Immature natural killer cell (primary cell): ENCODE data around the gene RAC2. TPM values are rescaled to one million over a fixed set of nuclear protein-coding genes. Genes with fewer than 3 reads are reported as not detected.
"Not testable (repeated sequence)": the region's sequence is repeated elsewhere in the genome, so short reads cannot be mapped to it uniquely, and the experiment has no call there.

Experiments used
- DNase-seq, 3 donors: peaks; one replicate each; pipeline ENCODE4 v3.0.0; 2022; ENCODE audit warnings: mixed read lengths in 1 of 3
- H3K27ac Mint-ChIP-seq, 6 donors: one replicate each; pipeline ENCODE4 v1.8.0; 2020; ENCODE audit warnings: mixed read lengths in 6 of 6, mild to moderate bottlenecking in 5 of 6, inconsistent platforms in 4 of 6, moderate library complexity in 3 of 6
- H3K27me3 Mint-ChIP-seq, 3 donors: one replicate each; pipeline ENCODE4 v1.8.0; 2020 to 2021; ENCODE audit warnings: low read depth in 3 of 3, mild to moderate bottlenecking in 3 of 3, mixed read lengths in 3 of 3, moderate library complexity in 3 of 3, inconsistent platforms in 1 of 3
- H3K36me3 Mint-ChIP-seq, 3 donors: one replicate each; pipeline ENCODE4 v1.8.0; 2020; ENCODE audit warnings: mixed read lengths in 3 of 3, inconsistent platforms in 2 of 3, mild to moderate bottlenecking in 2 of 3
- H3K4me1 Mint-ChIP-seq, 2 donors: one replicate each; pipeline ENCODE4 v1.8.0; 2020; ENCODE audit warnings: inconsistent platforms in 2 of 2, mild to moderate bottlenecking in 2 of 2, mixed read lengths in 2 of 2, moderate library complexity in 1 of 2
- H3K4me3 Mint-ChIP-seq, 5 donors: one replicate each; pipeline ENCODE4 v1.8.0; 2020; ENCODE audit warnings: mild to moderate bottlenecking in 5 of 5, mixed read lengths in 5 of 5, inconsistent platforms in 3 of 5, moderate library complexity in 3 of 5
- H3K9me3 Mint-ChIP-seq, 6 donors: one replicate each; pipeline ENCODE4 v1.8.0; 2020; ENCODE audit warnings: mild to moderate bottlenecking in 6 of 6, mixed read lengths in 6 of 6, inconsistent platforms in 4 of 6, moderate library complexity in 3 of 6
- polyA plus RNA-seq, 3 donors: library from polyadenylated mRNA; unstranded; fragments of 300-500 nt; fragmentation: Illumina TruSeq; gene quantifications; one replicate each; pipeline ENCODE4 v1.2.3, GENCODE V29; 2021

Gene RAC2
- polyA plus RNA-seq, 3 donors from 2014 or later: 962 to 1,843 (median 1,262) TPM

DNA sequence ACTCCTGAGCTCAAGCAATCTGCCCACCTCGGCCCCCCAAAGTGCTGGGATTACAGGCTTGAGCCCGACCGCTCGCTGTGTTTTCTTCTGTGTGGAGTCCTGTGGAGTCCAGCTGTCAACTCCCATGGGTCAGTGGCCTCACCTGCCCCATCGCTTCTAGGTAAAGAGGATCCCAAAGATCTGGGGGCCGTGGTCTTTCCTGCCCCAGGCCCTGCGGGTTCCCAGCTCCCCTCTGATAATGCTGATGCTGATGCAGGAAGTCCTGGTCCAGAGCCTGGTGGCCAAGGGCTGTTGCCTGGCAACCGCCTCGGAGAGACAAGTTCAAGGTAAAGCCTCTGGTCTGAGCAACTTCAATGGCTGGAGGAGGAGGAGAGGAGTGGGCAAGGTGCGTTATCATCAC is 41.4 kb downstream of the RAC2 start:
- Mint-ChIP-seq H3K27ac (no peak overlapping the region), H3K4me3 (no peak overlapping the region), H3K27me3 (peaks cover 0 to 4% (median 0%) of the 10 kb centered on the region in 3 donors), H3K36me3 (no peaks in the 10 kb centered on the region), H3K4me1 (peaks cover 13 to 14% of the 10 kb centered on the region in 2 donors), H3K9me3 (no peaks in the 10 kb centered on the region)
- no peak for DNase-seq

GRCh38 chr22:37202001-37202555 is 42.0 kb downstream of the RAC2 start:
- Mint-ChIP-seq H3K4me1 (peaks cover 18 to 19% of the 10 kb centered on the region in 2 donors), H3K27me3 (peaks cover 0 to 4% (median 0%) of the 10 kb centered on the region in 3 donors), H3K4me3 (no peak overlapping the region), H3K36me3 (no peaks in the 10 kb centered on the region), H3K9me3 (no peaks in the 10 kb centered on the region), H3K27ac (no peak overlapping the region)
- DNase-seq: no peak

GRCh38 chr22:37201443-37201820 is 42.6 kb downstream of the RAC2 start:
- not testable (repeated sequence) for H3K36me3 Mint-ChIP-seq, H3K27ac Mint-ChIP-seq, DNase-seq, H3K9me3 Mint-ChIP-seq, H3K27me3 Mint-ChIP-seq, H3K4me3 Mint-ChIP-seq
- peaks cover 19% of the 10 kb centered on the region in 2 donors for H3K4me1 Mint-ChIP-seq

- H3K9me3 Mint-ChIP-seq: no peaks in the 10 kb centered on the region
These were observed 44.3 kb downstream of the RAC2 start for GRCh38 chr22:37199760-37200108.

GRCh38 chr22:37199103-37199759 is 44.8 kb downstream of the RAC2 start:
- Mint-ChIP-seq H3K27ac (peak overlapping the region; percentile 82 to 96 (median 91)), H3K4me1 (peaks cover 33 to 39% of the 10 kb centered on the region in 2 donors), H3K27me3 (peaks cover 0 to 2% (median 2%) of the 10 kb centered on the region in 3 donors), H3K9me3 (no peaks in the 10 kb centered on the region), H3K36me3 (no peaks in the 10 kb centered on the region), H3K4me3 (peak overlapping the region; percentile 79 to 88 (median 84))
- DNase-seq: peak; percentile 100

More at GRCh38 chr22:37199760-37200108, 44.3 kb downstream of the RAC2 start:
- peaks cover 0 to 2% (median 0%) of the 10 kb centered on the region in 3 donors for H3K27me3 Mint-ChIP-seq
- peak overlapping the region; percentile 39 to 94 (median 88) for H3K27ac Mint-ChIP-seq
- peak overlapping the region in 4 of 5 donors; percentile 81 to 88 (median 84) for H3K4me3 Mint-ChIP-seq
- DNase-seq: no peak
- peaks cover 28 to 34% of the 10 kb centered on the region in 2 donors for H3K4me1 Mint-ChIP-seq
- no peaks in the 10 kb centered on the region for H3K36me3 Mint-ChIP-seq

- Mint-ChIP-seq H3K27me3 (peaks cover 0 to 2% (median 2%) of the 10 kb centered on the region in 3 donors), H3K27ac (peak overlapping the region; percentile 90 to 97 (median 94)), H3K4me1 (peaks cover 40 to 46% of the 10 kb centered on the region in 2 donors)
These were observed 45.6 kb downstream of the RAC2 start for GRCh38 chr22:37198258-37199102.

DNA sequence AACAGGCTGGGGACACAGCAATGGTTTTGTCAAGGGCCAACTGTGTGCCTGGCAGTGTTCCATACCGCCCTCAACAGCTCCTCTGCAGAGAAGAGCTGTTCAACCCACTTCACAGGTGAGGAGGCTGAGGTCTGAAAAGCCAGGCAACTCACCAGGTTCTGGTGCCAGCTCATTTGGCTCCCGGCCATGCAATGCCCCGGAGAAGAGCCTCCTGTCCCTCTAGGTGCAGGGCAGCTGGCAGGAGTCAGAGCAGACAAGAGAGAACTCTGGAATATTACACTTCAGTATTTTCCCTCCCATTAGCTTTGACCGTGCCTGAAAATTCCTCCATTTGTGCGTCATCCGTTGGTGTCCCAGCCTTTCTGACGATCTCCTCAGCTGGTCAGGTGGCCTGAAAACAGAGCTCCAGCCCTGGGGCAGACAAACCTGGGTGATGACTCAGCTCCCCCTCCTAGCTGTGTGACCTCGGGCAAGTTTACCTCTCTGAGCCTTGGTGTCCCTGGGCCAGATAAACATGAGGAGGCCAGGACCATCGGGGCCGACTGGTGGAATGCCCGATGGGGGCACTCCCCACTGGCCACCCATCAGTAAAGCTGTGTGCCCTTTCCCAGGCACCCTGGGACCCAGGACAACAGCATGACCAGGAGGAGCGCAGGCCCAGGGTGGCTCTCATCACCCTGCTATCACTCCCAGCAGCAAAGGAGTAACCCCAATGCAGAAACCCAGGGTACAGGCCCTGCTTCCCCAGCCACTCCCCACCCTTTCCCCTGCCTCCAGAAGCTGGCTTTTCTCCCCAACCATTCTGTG is 46.4 kb downstream of the RAC2 start:
- H3K9me3 Mint-ChIP-seq: no peaks in the 10 kb centered on the region
- peak overlapping the region; percentile 90 to 97 (median 94) for H3K27ac Mint-ChIP-seq
- H3K27me3 Mint-ChIP-seq: peaks cover 0 to 2% (median 2%) of the 10 kb centered on the region in 3 donors
- peak overlapping the region; percentile 79 to 88 (median 84) for H3K4me3 Mint-ChIP-seq
- peaks cover 48 to 55% of the 10 kb centered on the region in 2 donors for H3K4me1 Mint-ChIP-seq
- DNase-seq: no peak
- H3K36me3 Mint-ChIP-seq: no peaks in the 10 kb centered on the region

More at GRCh38 chr22:37198258-37199102, 45.6 kb downstream of the RAC2 start:
- H3K36me3 Mint-ChIP-seq: no peaks in the 10 kb centered on the region
- DNase-seq: peak; percentile 82 to 86 (median 85)
- H3K9me3 Mint-ChIP-seq: no peaks in the 10 kb centered on the region
- H3K4me3 Mint-ChIP-seq: peak overlapping the region; percentile 79 to 88 (median 84)

GRCh38 chr22:37196539-37197450 is 47.3 kb downstream of the RAC2 start:
- peaks cover 51 to 60% of the 10 kb centered on the region in 2 donors for H3K4me1 Mint-ChIP-seq
- no peaks in the 10 kb centered on the region for H3K9me3 Mint-ChIP-seq
- DNase-seq: no peak
- H3K4me3 Mint-ChIP-seq: no peak overlapping the region
- peak overlapping the region in 5 of 6 donors; percentile 45 to 93 (median 78) for H3K27ac Mint-ChIP-seq
- no peaks in the 10 kb centered on the region for H3K36me3 Mint-ChIP-seq
- peaks cover 0 to 2% (median 2%) of the 10 kb centered on the region in 3 donors for H3K27me3 Mint-ChIP-seq

GRCh38 chr22:37195921-37196320 is 48.1 kb downstream of the RAC2 start:
- no peak overlapping the region for H3K4me3 Mint-ChIP-seq

DNA sequence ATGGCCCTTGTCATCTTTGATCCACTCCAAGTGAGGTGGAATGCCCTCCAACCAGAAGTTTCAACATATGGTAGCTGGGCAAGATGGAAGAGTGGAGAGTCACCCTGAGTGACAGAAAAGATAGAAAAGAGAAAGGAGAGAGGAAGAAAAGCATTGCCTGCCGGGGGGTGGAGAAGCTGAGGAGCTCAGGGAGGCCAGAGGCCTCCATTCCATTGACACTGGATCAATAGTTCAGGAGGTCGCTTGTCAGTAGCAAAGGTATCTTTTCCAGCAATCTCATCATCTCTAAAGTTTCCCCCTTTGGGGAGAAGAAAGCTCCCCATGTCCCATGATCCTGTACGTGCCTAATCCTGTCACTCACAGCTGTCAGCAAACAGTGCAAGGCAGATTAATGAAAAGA is 49.3 kb downstream of the RAC2 start:
- Mint-ChIP-seq H3K4me1 (peaks cover 48 to 59% of the 10 kb centered on the region in 2 donors), H3K9me3 (no peaks in the 10 kb centered on the region), H3K27ac (peak overlapping the region; percentile 81 to 95 (median 91)), H3K36me3 (no peaks in the 10 kb centered on the region), H3K4me3 (peak overlapping the region in 1 of 5 donors; percentile 12), H3K27me3 (peaks cover 0 to 2% (median 2%) of the 10 kb centered on the region in 3 donors)
- DNase-seq: no peak

More at GRCh38 chr22:37195921-37196320, 48.1 kb downstream of the RAC2 start:
- Mint-ChIP-seq H3K9me3 (no peaks in the 10 kb centered on the region), H3K36me3 (no peaks in the 10 kb centered on the region), H3K4me1 (peaks cover 51 to 60% of the 10 kb centered on the region in 2 donors), H3K27ac (peak overlapping the region in 5 of 6 donors; percentile 5 to 93 (median 63)), H3K27me3 (peaks cover 0 to 2% (median 2%) of the 10 kb centered on the region in 3 donors)
- no peak for DNase-seq

- peaks cover 54 to 65% of the 10 kb centered on the region in 2 donors for H3K4me1 Mint-ChIP-seq
- peak overlapping the region; percentile 81 to 95 (median 91) for H3K27ac Mint-ChIP-seq
These were observed 50.4 kb downstream of the RAC2 start for GRCh38 chr22:37193629-37194191.

GRCh38 chr22:37192741-37193140 is 51.3 kb downstream of the RAC2 start:
- Mint-ChIP-seq H3K27ac (peak overlapping the region; percentile 34 to 95 (median 86)), H3K27me3 (peaks cover 0 to 2% (median 0%) of the 10 kb centered on the region in 3 donors), H3K9me3 (no peaks in the 10 kb centered on the region), H3K4me3 (peak overlapping the region in 1 of 5 donors; percentile 29), H3K4me1 (peaks cover 55 to 66% of the 10 kb centered on the region in 2 donors), H3K36me3 (no peaks in the 10 kb centered on the region)
- DNase-seq: no peak

More at GRCh38 chr22:37193629-37194191, 50.4 kb downstream of the RAC2 start:
- no peaks in the 10 kb centered on the region for H3K36me3 Mint-ChIP-seq
- peak overlapping the region; percentile 39 to 75 (median 59) for H3K4me3 Mint-ChIP-seq
- H3K27me3 Mint-ChIP-seq: peaks cover 0 to 2% (median 0%) of the 10 kb centered on the region in 3 donors
- no peaks in the 10 kb centered on the region for H3K9me3 Mint-ChIP-seq
- DNase-seq: peak; percentile 71 to 76 (median 72)
